Stimulated activated naive CD8-positive, alpha-beta T cell treated with anti-CD3 and anti-CD28 coated beads, Interleukin-15, Interleukin-2, amounts not matched to agents 100 U/mL and 50 U/mL, for 24 hours (primary cell): ENCODE data around the gene SLU7.

Experiments
- ATAC-seq: fragments of 150-1000 bp; cut with Tn5 transposase; one replicate; pipeline ENCODE4 v1.10.0; 2021
- DNase-seq: peaks from one replicate; pipeline ENCODE4 v3.0.0; 2021

SLU7 gene

GRCh38 chr5:160419458-160420330 lies 813 bp upstream of the SLU7 start:
- ATAC-seq, result no peak
- no peak for DNase-seq

- peak; percentile 83 for DNase-seq
- peak; percentile 88 for ATAC-seq
Observed at GRCh38 chr5:160399402-160400353, 19.2 kb downstream of the SLU7 start, which contains the start of gene FAM200C. Gene FAM200C, minus strand, starts transcription at chr5:160400054. Its CDS starts 4,564 bp downstream, at chr5:160395490.

DNA sequence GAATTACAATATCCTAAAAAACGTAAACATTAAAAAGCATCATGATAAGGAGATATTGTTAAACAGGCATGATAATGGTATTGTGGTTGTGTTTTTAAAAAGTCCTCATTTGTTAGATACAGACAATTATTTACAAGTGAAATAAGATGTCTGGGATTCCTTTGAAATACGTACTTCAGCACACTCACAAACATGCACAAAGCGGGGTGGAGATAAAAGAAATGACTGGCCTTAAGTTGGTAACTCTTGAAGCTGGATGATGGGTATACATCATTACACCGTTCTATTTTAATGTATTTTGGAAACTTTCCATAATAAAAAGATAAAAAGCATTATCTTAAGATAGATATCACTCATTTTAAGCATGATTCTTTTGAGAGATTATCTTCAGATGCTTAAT lies 20.1 kb downstream of the SLU7 start:
- DNase-seq (no peak), ATAC-seq (no peak)

GRCh38 chr5:160397492-160397891 lies 21.4 kb downstream of the SLU7 start:
- ATAC-seq, result no peak
- DNase-seq, result no peak

- DNase-seq (no peak), ATAC-seq (no peak)
Observed at GRCh38 chr5:160395111-160395510, 23.8 kb downstream of the SLU7 start.

DNA sequence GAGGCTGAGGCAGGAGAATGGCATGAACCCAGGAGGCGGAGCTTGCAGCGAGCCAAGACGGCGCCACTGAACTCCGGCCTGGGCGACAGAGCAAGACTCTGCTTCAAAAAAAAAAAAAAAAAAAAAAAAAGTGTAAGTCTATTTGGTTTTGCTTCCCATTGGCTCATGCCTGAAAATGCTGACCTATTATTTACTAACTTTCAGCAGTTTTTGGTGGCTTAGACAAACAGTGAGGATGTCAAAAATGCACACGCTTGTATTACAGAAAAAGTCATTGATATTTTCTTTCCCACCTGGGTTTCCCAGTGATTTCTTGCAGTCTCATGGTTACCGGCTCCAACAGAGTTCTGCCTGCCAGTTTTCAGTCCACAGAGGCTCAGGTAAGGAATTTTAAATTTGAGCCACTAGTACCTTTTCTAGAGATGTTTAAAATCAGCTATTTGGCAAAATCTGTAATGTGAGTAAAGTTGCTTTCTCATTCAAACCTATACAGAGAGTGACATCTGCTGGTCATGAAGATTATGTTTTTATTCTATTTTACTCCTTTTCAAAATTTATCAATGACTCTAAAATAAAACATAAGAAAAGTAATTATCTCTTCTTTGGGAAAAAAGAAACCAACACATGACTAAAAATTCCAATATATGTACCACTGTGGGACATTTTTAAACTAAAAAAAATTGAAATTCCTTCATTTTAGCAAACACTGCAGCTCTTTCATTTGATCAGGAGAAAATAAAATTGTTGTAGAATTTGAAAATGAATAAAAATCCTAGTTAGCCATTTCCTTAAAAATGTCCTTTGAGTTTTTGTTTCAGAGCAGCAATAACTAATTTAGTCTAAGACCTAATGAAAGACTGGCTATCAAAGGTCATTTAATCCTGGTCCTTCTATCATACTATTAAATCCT lies 27.8 kb downstream of the SLU7 start:
- DNase-seq (no peak), ATAC-seq (no peak)

DNA sequence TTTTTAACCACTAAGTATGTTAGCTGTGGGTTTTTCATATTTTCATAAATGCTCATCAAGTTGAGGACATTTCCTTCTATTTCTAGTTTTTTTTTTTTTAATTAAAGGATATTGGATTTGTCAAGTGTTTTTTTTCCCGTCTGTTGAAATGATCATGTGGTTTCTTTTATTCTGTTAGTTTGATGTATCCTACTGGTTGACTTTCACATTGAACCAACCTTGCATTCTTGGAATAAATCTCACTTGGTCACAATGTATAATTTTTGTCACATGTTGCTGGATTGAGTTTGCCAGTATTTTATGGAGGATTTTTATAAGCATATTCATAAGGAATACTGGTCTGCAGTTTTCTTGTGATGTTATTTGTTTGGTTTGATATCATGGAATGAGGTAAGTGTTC lies 31.4 kb downstream of the SLU7 start:
- no peak for DNase-seq
- no peak for ATAC-seq

- ATAC-seq (no peak), DNase-seq (no peak)
Observed at GRCh38 chr5:160385496-160385895, 33.4 kb downstream of the SLU7 start.

- DNase-seq (no peak), ATAC-seq (no peak)
Observed at GRCh38 chr5:160384681-160385080, 34.2 kb downstream of the SLU7 start.

GRCh38 chr5:160382346-160382745 lies 36.5 kb downstream of the SLU7 start:
- ATAC-seq (no peak), DNase-seq (no peak)

- ATAC-seq, result no peak
- DNase-seq, result no peak
Observed at GRCh38 chr5:160380041-160380440, 38.8 kb downstream of the SLU7 start.

DNA sequence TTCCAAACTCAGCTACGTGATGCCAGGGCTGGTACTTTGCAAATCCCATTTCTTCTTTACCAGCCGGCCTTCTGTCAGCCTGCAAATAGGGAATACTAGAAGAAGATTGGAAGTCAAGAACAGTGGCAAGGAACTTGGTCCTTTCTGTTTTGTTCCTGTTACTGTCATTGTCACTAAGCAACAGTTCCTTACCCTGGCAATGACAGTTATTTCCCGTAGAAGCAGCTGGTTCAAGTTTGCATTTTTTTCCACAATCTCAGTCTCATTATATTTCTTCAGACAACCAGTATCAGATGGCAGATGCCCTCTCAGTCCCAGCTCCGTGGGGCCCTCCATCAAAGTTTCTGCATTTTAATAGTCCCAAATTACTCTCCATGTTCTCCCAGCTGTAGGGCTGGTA lies 39.4 kb downstream of the SLU7 start:
- ATAC-seq (no peak), DNase-seq (no peak)

GRCh38 chr5:160378330-160378729 lies 40.6 kb downstream of the SLU7 start:
- ATAC-seq (no peak), DNase-seq (no peak)

- DNase-seq, result no peak
- no peak for ATAC-seq
Observed at GRCh38 chr5:160377651-160378050, 41.2 kb downstream of the SLU7 start.

DNA sequence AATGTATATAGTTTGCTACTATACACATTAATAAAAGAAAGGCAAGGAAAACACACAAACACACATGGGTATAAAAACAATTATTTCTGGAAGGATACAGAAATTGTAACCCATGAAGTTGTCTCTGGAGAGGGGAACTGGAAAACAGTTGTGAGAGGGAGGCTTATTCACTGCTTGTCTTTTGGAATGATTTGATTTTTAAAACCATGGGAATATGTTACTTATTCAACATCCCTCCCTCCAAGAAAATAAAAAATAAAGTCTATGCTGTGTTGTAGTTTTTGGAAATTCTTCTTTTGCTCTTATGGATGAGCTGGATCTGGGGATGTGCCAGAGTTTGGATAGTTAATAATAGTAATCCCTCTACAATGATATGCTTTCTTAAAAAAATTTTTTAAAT lies 42.5 kb downstream of the SLU7 start:
- ATAC-seq (no peak), DNase-seq (no peak)

DNA sequence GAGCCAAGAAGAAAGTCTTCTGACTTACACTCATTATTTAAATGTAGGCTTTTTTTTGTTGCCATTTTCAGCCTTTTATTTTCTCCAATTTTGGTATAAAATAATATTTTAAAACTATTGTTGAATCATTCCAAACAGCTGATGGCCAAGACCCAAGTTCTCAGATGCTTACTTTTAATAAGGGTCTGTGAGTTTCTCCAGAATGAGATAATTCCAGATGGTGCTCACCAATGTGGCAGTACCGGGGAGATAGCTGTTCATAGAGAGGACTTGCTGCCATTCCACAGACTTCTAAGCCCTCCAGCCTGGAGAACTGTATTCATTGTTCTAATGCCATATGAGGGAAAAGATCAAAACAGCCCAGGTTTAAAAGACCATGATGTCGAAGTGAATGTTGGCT lies 43.2 kb downstream of the SLU7 start:
- no peak for DNase-seq
- ATAC-seq, result no peak

DNA sequence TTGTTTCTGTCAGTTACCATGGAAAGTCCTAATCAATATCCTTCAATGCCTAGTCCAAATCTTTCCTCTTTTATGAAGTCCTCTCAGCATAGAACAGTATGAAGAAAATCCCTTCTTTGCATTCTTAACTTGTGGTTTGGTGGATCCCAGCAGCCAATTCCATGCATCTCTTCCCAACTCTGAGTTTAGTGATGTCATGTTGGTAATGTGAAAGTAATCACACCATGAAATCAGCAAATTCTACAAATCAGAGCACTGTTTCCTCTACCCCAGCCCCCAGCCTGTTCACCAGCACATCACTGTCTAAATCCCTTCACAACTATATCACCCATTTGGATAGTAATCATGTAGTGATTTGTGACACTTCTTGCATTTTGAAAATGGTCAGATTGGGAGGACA lies 43.7 kb downstream of the SLU7 start:
- no peak for ATAC-seq
- no peak for DNase-seq

DNA sequence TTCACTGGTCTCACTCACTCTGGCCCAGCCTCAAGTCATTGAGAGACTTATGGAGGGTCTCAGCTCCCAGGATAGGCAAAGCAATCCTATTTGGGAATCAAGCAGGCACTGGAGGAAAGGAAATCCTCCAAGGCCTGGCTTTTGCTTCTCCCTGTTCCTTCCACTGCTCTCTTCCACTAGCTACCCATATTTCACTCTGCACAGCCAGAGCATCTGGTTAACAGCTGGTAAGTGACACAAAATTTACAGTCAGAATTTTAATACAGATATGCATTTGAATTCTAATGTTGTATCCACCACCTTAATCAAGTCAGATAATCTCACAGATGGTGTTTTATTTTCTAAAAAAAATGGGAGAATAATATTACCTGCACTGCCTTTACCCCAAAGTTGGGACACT lies 47.6 kb downstream of the SLU7 start:
- no peak for ATAC-seq

GRCh38 chr5:160370713-160371034 lies 48.2 kb downstream of the SLU7 start:
- DNase-seq (no peak), ATAC-seq (peak; percentile 24)

More for the DNA sequence above, 47.6 kb downstream of the SLU7 start:
- DNase-seq, result no peak

GRCh38 chr5:160369990-160370712 lies 48.7 kb downstream of the SLU7 start, which contains the start of gene C1QTNF2:
Gene C1QTNF2, minus strand, starts transcription at chr5:160370626. Its CDS starts 15,615 bp downstream, at chr5:160355011.
- ATAC-seq (no peak), DNase-seq (peak; percentile 21)

GRCh38 chr5:160367885-160368284 lies 51.0 kb downstream of the SLU7 start:
- DNase-seq, result no peak
- ATAC-seq, result no peak
